ENCODE data around the gene XRCC6.

Gene XRCC6

DNA sequence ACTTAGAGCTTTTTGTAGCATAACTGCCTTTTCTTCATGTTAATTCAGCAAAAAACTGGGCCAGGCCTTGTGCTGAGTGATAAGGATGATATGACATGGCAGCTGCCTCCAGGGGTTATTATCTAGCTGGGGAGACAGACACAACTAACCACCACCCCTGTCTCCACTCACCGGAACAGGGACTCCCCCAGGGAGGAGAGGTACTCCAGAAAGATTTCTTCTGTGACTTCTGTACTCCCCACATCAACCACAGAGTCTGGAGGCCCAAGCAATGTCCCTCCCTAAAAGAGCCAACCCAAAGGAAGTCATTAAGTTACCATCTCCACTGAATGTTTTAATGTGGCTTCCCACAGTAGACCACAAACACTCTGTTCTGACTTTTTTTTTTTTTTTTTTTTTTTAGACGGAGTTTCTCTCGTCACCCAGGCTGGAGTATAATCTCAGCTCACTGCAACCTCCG is 17.2 kb upstream of the XRCC6 start:
- TF ChIP-seq, protein P1, sequence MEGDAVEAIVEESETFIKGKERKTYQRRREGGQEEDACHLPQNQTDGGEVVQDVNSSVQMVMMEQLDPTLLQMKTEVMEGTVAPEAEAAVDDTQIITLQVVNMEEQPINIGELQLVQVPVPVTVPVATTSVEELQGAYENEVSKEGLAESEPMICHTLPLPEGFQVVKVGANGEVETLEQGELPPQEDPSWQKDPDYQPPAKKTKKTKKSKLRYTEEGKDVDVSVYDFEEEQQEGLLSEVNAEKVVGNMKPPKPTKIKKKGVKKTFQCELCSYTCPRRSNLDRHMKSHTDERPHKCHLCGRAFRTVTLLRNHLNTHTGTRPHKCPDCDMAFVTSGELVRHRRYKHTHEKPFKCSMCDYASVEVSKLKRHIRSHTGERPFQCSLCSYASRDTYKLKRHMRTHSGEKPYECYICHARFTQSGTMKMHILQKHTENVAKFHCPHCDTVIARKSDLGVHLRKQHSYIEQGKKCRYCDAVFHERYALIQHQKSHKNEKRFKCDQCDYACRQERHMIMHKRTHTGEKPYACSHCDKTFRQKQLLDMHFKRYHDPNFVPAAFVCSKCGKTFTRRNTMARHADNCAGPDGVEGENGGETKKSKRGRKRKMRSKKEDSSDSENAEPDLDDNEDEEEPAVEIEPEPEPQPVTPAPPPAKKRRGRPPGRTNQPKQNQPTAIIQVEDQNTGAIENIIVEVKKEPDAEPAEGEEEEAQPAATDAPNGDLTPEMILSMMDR (IDR thresholded peaks at IDR 0.05) = no peak

DNA sequence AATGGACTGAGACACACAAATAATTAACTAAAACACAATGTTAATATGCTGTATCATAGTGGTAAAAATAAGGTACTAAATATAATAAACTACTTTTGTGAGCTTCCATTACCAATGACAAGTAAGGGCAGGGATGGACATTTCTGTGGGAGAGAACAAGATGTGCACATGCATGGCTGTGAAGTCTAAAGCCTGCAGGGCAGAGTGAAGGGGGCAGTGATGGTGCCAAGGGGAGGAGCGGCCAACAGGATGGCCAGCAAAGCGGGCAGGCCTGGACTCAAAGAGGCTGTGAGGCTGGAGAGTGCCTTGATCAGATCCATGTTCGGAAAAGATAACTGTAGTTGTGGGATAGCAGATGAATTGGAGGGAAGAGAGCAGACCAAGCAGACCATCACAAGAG is 12.7 kb upstream of the XRCC6 start:
- TF ChIP-seq, protein P1 (IDR thresholded peaks at IDR 0.05) = no peak

DNA sequence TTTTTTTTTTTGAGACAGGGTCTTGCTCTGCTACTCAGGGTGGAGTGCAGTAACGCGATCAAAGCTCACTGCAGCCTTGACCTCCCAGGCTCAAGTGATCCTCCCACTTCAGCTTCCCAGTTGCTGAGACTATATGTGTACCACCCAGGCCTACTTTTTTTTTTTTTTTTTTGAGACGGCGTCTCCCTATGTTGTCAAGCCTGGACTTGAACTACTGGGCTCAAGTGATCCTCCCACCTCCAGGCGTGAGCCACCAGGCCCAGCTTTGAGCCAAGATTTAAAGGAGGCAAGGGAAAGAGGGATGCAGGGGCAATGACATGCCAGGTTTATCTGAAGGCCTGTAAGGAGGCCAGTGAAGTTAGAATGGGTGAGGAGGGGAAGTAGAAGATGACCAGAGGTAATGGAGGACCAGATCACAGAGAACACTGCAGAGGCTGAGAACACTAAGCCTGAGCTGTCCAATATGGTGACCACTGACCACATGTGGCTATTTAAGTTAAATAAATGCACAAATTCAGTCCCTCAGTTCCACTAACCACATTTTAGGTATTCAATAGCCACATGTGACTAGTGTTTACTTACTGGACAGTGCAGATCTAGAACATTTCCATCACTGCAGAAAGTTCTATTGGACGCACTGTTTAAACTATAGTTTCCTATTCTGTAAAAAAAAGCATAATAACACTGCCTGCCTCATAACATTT is 8.3 kb upstream of the XRCC6 start:
- TF ChIP-seq, protein P1 (IDR thresholded peaks at IDR 0.05) = no peak

DNA sequence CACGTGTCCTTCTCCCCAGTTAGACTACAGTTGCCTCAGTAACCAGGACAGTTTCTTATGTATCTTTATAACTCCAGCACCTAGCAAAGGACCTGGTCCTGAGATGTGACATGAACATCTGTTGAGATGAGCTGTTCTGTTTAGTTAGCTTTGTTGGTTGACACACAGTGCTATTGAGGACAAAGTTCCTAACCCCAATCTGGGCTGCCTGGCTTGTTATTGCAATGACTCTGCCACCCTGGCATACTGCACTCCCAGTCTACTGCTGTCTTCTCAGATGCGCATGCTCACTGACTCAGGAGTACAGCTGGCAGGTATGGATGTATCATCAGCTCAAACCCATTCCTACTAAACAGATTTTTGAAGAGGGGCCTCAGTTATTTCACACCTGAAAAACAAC is 7.6 kb upstream of the XRCC6 start:
- TF ChIP-seq, protein P1 (IDR thresholded peaks at IDR 0.05) = no peak

DNA sequence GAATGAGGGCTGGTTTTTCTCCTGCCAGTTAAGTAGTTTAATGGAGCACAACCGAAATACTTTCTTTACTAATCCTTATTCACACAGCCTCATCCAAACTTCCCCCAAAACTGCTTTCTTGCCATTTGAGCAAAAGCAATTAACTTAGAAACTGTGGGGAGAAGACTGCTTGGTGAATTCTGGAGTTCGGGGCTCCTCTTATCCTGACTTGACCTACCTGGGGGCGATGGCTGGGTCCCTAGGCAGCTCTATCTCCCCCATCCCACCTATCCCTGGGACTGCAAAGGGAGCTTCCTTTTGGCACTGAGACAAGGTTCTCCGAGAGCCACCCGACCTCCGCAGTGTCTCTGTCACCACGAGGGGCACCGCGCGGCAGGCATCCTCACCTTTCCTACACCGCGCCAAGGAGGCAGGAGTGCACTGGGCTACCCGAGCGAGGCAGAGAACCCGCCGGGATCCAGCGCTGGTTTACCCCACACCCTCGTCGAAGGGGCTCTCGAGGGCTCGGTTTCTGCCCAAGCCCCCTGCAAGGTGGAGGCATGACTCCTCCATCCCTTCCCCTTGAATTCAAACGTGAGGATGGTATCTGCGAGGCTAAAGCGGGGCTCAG is 1.0 kb upstream of the XRCC6 start:
- TF ChIP-seq, protein P1 (IDR thresholded peaks at IDR 0.05) = no peak

DNA sequence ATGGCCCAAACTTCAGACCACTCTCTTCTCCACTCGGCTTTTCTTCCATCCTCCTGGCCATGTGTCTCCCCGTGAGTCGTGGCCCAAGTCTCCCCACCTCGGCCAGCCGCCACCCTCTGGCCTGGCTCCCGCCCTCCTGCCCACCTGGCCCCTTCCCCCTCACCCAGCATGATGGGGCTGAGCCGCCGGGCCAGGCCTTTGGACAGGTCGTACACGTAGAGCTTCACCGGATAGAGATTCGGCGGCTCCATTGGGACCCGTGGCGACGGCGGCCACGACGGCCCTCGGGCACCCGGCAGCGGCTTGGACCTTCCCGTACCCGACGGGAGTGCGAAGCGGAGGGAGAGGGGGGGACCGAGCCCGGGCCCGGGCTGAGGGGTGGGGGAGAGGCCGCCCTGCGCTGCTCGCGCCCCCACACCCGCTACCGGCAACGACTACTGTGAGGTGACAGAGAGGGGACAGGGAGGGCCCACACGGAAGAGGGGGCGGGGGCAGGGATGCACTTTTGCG is 451 bp upstream of the XRCC6 start, which contains the start of gene DESI1:
Gene DESI1 (minus strand): TSS at position 455 of the 510 bp plus-strand sequence. CDS start 204 bp downstream, at position 251.
- TF ChIP-seq, protein P1 (IDR thresholded peaks at IDR 0.05) = no peak

DNA sequence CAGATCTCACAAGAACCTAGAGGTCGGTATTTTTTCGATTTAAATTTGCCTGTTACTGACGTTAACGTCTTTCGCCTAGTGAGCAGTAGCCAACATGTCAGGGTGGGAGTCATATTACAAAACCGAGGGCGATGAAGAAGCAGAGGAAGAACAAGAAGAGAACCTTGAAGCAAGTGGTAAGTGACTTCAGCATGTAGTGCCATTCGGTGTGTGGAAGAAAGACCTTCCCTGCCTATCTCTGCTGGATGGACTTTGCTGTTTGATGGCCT is 750 bp downstream of the XRCC6 start:
- TF ChIP-seq, protein P1 (IDR thresholded peaks at IDR 0.05) = no peak

Data from LNCAP (cell line).